HG02870 (cell line): ENCODE data around the gene DOCK6.
"Not testable (repeated sequence)": the region's sequence is repeated elsewhere in the genome, so short reads cannot be mapped to it uniquely, and the experiment has no call there.

Source experiments
- ATAC-seq: cut with Tn5 transposase; IDR thresholded peaks from one replicate; pipeline ENCODE4 v1.9.1; 2021; ENCODE audit warnings: mild to moderate bottlenecking, moderate library complexity; ENCODE audit not compliant: unreplicated experiment

The DOCK6 gene

GRCh38 chr19:11176466-11177193 is 85.7 kb downstream of the DOCK6 start:
- ATAC-seq: no peak

GRCh38 chr19:11175920-11176319 is 86.4 kb downstream of the DOCK6 start:
- ATAC-seq: no peak

GRCh38 chr19:11174336-11174735 is 88.0 kb downstream of the DOCK6 start:
- no peak for ATAC-seq

- no peak for ATAC-seq
Measured at GRCh38 chr19:11173516-11174155, 88.7 kb downstream of the DOCK6 start.

- no peak for ATAC-seq
Measured at GRCh38 chr19:11172576-11172975, 89.7 kb downstream of the DOCK6 start.

- ATAC-seq: no peak
Measured at GRCh38 chr19:11171144-11171543, 91.2 kb downstream of the DOCK6 start.

- no peak for ATAC-seq
Measured at GRCh38 chr19:11169896-11170678, 92.2 kb downstream of the DOCK6 start.

- no peak for ATAC-seq
Measured at GRCh38 chr19:11168568-11168967, 93.8 kb downstream of the DOCK6 start.

- ATAC-seq: no peak
Measured at GRCh38 chr19:11166281-11167142, 95.8 kb downstream of the DOCK6 start.

GRCh38 chr19:11165486-11166030 is 96.8 kb downstream of the DOCK6 start:
- ATAC-seq: no peak

- no peak for ATAC-seq
Measured at GRCh38 chr19:11164879-11165406, 97.4 kb downstream of the DOCK6 start.

GRCh38 chr19:11164296-11164695 is 98.0 kb downstream of the DOCK6 start:
- ATAC-seq: no peak

- not testable (repeated sequence) for ATAC-seq
Measured at GRCh38 chr19:11160440-11160768, 101.9 kb downstream of the DOCK6 start.

- no peak for ATAC-seq
Measured at GRCh38 chr19:11159598-11160439, 102.5 kb downstream of the DOCK6 start.

GRCh38 chr19:11155373-11156120 is 106.8 kb downstream of the DOCK6 start, which contains the start of gene SPC24:
TSS of gene SPC24 (minus strand) at chr19:11155782. CDS start at chr19:11155776, 6 bp downstream.
- peak; percentile 96 for ATAC-seq

GRCh38 chr19:11154683-11155047 is 107.7 kb downstream of the DOCK6 start:
- no peak for ATAC-seq

GRCh38 chr19:11152318-11153062 is 109.8 kb downstream of the DOCK6 start:
- no peak for ATAC-seq

GRCh38 chr19:11151181-11151580 is 111.1 kb downstream of the DOCK6 start:
- no peak for ATAC-seq
